Activated naive CD4-positive, alpha-beta T cell treated with anti-CD3 and anti-CD28 coated beads, Interleukin-2, amount 50 U/mL, for 72 hours (primary cell): ENCODE data around the gene YPEL2. TPM values are rescaled to one million over a fixed set of nuclear protein-coding genes. Genes with fewer than 3 reads are reported as not detected.

Experiments used
- ATAC-seq, 2 donors: fragments of 150-1000 bp; cut with Tn5 transposase; 2 replicates each; pipeline ENCODE4 v1.10.0; 2021; ENCODE audit warnings: mild to moderate bottlenecking in 2 of 2, moderate library complexity in 2 of 2
- DNase-seq, 2 donors: peaks; one replicate each; pipeline ENCODE4 v3.0.0; 2021 to 2022; ENCODE audit warnings: low spot score in 2 of 2
- H3K27ac Mint-ChIP-seq, 2 donors: one replicate each; pipeline ENCODE4 v1.8.0; 2022; ENCODE audit warnings: mild to moderate bottlenecking in 2 of 2, mixed read lengths in 2 of 2
- H3K36me3 Mint-ChIP-seq, 2 donors: one replicate each; pipeline ENCODE4 v1.8.0; 2022; ENCODE audit warnings: mixed read lengths in 2 of 2
- H3K9me3 Mint-ChIP-seq, 2 donors: one replicate each; pipeline ENCODE4 v1.8.0; 2022; ENCODE audit warnings: mixed read lengths in 2 of 2
- total RNA-seq, 2 donors: library from RNA; stranded (reverse); gene quantifications; one replicate each; pipeline ENCODE4 v1.2.3, GENCODE V29; 2022

Gene YPEL2
- total RNA-seq, 2 donors from 2014 or later = 6.6 to 7.0 TPM

GRCh38 chr17:59327121-59327980 is 4.1 kb upstream of the YPEL2 start:
- H3K9me3 Mint-ChIP-seq = no peaks in the 10 kb centered on the region
- DNase-seq = no peak
- ATAC-seq = no peak
- peak overlapping the region in 1 of 2 donors; percentile 40 for H3K27ac Mint-ChIP-seq
- no peaks in the 10 kb centered on the region for H3K36me3 Mint-ChIP-seq

GRCh38 chr17:59327981-59328290 is 3.5 kb upstream of the YPEL2 start:
- Mint-ChIP-seq H3K27ac (peak overlapping the region; percentile 40 to 63), H3K9me3 (no peaks in the 10 kb centered on the region), H3K36me3 (no peaks in the 10 kb centered on the region)
- ATAC-seq (no peak), DNase-seq (no peak)

GRCh38 chr17:59328601-59329000 is 2.9 kb upstream of the YPEL2 start:
- Mint-ChIP-seq H3K9me3 (no peaks in the 10 kb centered on the region), H3K27ac (peak overlapping the region in 1 of 2 donors; percentile 40), H3K36me3 (no peaks in the 10 kb centered on the region)
- DNase-seq (no peak), ATAC-seq (no peak)

GRCh38 chr17:59329176-59330052 is 2.0 kb upstream of the YPEL2 start:
- H3K9me3 Mint-ChIP-seq = no peaks in the 10 kb centered on the region
- no peaks in the 10 kb centered on the region for H3K36me3 Mint-ChIP-seq
- ATAC-seq (peak; percentile 27 to 48), DNase-seq (peak in 1 of 2 donors; percentile 30)
- peak overlapping the region in 1 of 2 donors; percentile 39 for H3K27ac Mint-ChIP-seq

GRCh38 chr17:59330053-59330942 is 1.2 kb upstream of the YPEL2 start:
- ATAC-seq (no peak), DNase-seq (no peak)

GRCh38 chr17:59331929-59332748 is 684 bp downstream of the YPEL2 start:
- Mint-ChIP-seq H3K27ac (peak overlapping the region; percentile 66 to 83), H3K9me3 (no peaks in the 10 kb centered on the region), H3K36me3 (no peaks in the 10 kb centered on the region)
- peak; percentile 30 to 62 for DNase-seq
- peak; percentile 0 to 20 for ATAC-seq

More at GRCh38 chr17:59330053-59330942, 1.2 kb upstream of the YPEL2 start:
- H3K9me3 Mint-ChIP-seq = no peaks in the 10 kb centered on the region
- peak overlapping the region in 1 of 2 donors; percentile 39 for H3K27ac Mint-ChIP-seq
- H3K36me3 Mint-ChIP-seq = no peaks in the 10 kb centered on the region

GRCh38 chr17:59332749-59333377 is 1.4 kb downstream of the YPEL2 start:
- H3K9me3 Mint-ChIP-seq = no peaks in the 10 kb centered on the region
- DNase-seq (no peak), ATAC-seq (no peak)
- H3K27ac Mint-ChIP-seq = peak overlapping the region; percentile 66 to 83
- H3K36me3 Mint-ChIP-seq = no peaks in the 10 kb centered on the region

- ATAC-seq = no peak
- no peaks in the 10 kb centered on the region for H3K36me3 Mint-ChIP-seq
- no peaks in the 10 kb centered on the region for H3K9me3 Mint-ChIP-seq
- no peak for DNase-seq
- H3K27ac Mint-ChIP-seq = no peak overlapping the region
Observed at GRCh38 chr17:59333836-59334235, 2.4 kb downstream of the YPEL2 start.

- ATAC-seq = no peak
- Mint-ChIP-seq H3K9me3 (no peaks in the 10 kb centered on the region), H3K36me3 (no peaks in the 10 kb centered on the region)
Observed at GRCh38 chr17:59335685-59336084, 4.2 kb downstream of the YPEL2 start.

GRCh38 chr17:59337741-59338299 is 6.4 kb downstream of the YPEL2 start:
- ATAC-seq (no peak), DNase-seq (no peak)
- Mint-ChIP-seq H3K27ac (no peak overlapping the region), H3K9me3 (no peaks in the 10 kb centered on the region), H3K36me3 (no peaks in the 10 kb centered on the region)

More at GRCh38 chr17:59335685-59336084, 4.2 kb downstream of the YPEL2 start:
- H3K27ac Mint-ChIP-seq = no peak overlapping the region
- DNase-seq = no peak

GRCh38 chr17:59338498-59338897 is 7.0 kb downstream of the YPEL2 start:
- Mint-ChIP-seq H3K36me3 (no peaks in the 10 kb centered on the region), H3K27ac (no peak overlapping the region), H3K9me3 (no peaks in the 10 kb centered on the region)
- DNase-seq (no peak), ATAC-seq (no peak)

- DNase-seq (no peak), ATAC-seq (no peak)
- H3K9me3 Mint-ChIP-seq = no peaks in the 10 kb centered on the region
- no peaks in the 10 kb centered on the region for H3K36me3 Mint-ChIP-seq
- peak overlapping the region; percentile 19 to 28 for H3K27ac Mint-ChIP-seq
Observed at GRCh38 chr17:59341922-59342321, 10.5 kb downstream of the YPEL2 start.

- peak in 1 of 2 donors; percentile 51 for DNase-seq
- ATAC-seq = peak; percentile 91 to 97
- Mint-ChIP-seq H3K9me3 (no peaks in the 10 kb centered on the region), H3K27ac (peak overlapping the region; percentile 28 to 61), H3K36me3 (no peaks in the 10 kb centered on the region)
Observed at GRCh38 chr17:59342681-59343131, 11.3 kb downstream of the YPEL2 start.

GRCh38 chr17:59345476-59345875 is 14.0 kb downstream of the YPEL2 start:
- no peak for DNase-seq

GRCh38 chr17:59346341-59346740 is 14.9 kb downstream of the YPEL2 start:
- ATAC-seq (no peak), DNase-seq (no peak)
- Mint-ChIP-seq H3K27ac (no peak overlapping the region), H3K36me3 (no peaks in the 10 kb centered on the region), H3K9me3 (no peaks in the 10 kb centered on the region)

More at GRCh38 chr17:59345476-59345875, 14.0 kb downstream of the YPEL2 start:
- H3K36me3 Mint-ChIP-seq = no peaks in the 10 kb centered on the region
- H3K27ac Mint-ChIP-seq = no peak overlapping the region
- H3K9me3 Mint-ChIP-seq = no peaks in the 10 kb centered on the region
- no peak for ATAC-seq
